Spleen (tissue), 11 donors: Measurements from ENCODE around the gene NFIL3. TPM values are rescaled to one million over a fixed set of nuclear protein-coding genes. Genes with fewer than 3 reads are reported as not detected.
A peak's percentile ranks its signal among the peaks of the same experiment; 100 is the strongest.

Experiments
- DNase-seq: peaks from one replicate; pipeline ENCODE4 v3.0.0-alpha.2; 2020
- H3K27ac ChIP-seq, 8 donors: fragments of 200-600 bp; sonication (generic) in 7 of 8; 1 replicate in 4 of 8; 2 replicates in 4 of 8; pipeline versions ENCODE4 v1.5.0 to v1.8.0; 2016 to 2021; ENCODE audit warnings: inconsistent platforms in 4 of 8, mild to moderate bottlenecking in 4 of 8, moderate library complexity in 1 of 8
- H3K27me3 ChIP-seq, 7 donors: fragments of 200-600 bp; sonication (generic) in 6 of 7; replicated peaks in 1 of 7; 1 replicate in 4 of 7; 2 replicates in 3 of 7; pipeline versions ENCODE4 v1.5.0 to v1.8.0; 2016 to 2021; ENCODE audit warnings: inconsistent platforms in 3 of 7, mild to moderate bottlenecking in 1 of 7
- H3K36me3 ChIP-seq, 6 donors: fragments of 200-600 bp; sonication (generic) in 5 of 6; 1 replicate in 4 of 6; 2 replicates in 2 of 6; pipeline versions ENCODE4 v1.5.0 to v1.8.0; 2016 to 2021; ENCODE audit warnings: inconsistent platforms in 2 of 6
- H3K4me1 ChIP-seq, 6 donors: fragments of 200-600 bp; sonication (generic) in 5 of 6; 1 replicate in 3 of 6; 2 replicates in 3 of 6; pipeline versions ENCODE4 v1.5.0 to v1.8.0; 2016 to 2021; ENCODE audit warnings: inconsistent platforms in 3 of 6
- H3K4me3 ChIP-seq, 8 donors: fragments of 200-600 bp; sonication (generic) in 7 of 8; 1 replicate in 4 of 8; 2 replicates in 4 of 8; pipeline versions ENCODE4 v1.5.0 to v1.8.0; 2016 to 2021; ENCODE audit warnings: inconsistent platforms in 4 of 8, mild to moderate bottlenecking in 4 of 8, moderate library complexity in 2 of 8
- H3K9me3 ChIP-seq, 8 donors: fragments of 200-600 bp; sonication (generic) in 7 of 8; 1 replicate in 4 of 8; 2 replicates in 4 of 8; pipeline versions ENCODE4 v1.5.0 to v1.8.0; 2016 to 2021; ENCODE audit warnings: inconsistent platforms in 4 of 8
- POLR2A ChIP-seq, 3 donors: fragments of 450-650 bp; IDR thresholded peaks; one replicate each; pipeline ENCODE4 v1.5.1; 2017; ENCODE audit warnings: antibody characterized with exemption in 3 of 3, mild to moderate bottlenecking in 1 of 3
- POLR2AphosphoS5 ChIP-seq, 3 donors: sonication (generic); formaldehyde crosslinking; IDR thresholded peaks; one replicate each; pipeline ENCODE4 v1.5.1; 2017; ENCODE audit warnings: antibody characterized with exemption in 3 of 3
- WGBS, 5 donors: extraction: QIAGEN DNeasy Blood & Tissue Kit in 3 of 5; methylation state at CpG; one replicate each; pipeline versions ENCODE4 v1.1.5 to v1.1.7; 2013 to 2018; 5-methylcytosine and 5-hydroxymethylcytosine counted together
- intact Hi-C: fragments of 100-400 bp; cut with DNase I; formaldehyde crosslinking; loops from one replicate; pipeline ENCODE4 v1.15.0; 2023; ENCODE audit warnings: low total_unique reads
- polyA plus RNA-seq, 3 donors: library from polyadenylated mRNA; stranded (reverse); fragments of 200-250 nt; gene quantifications; one replicate each; pipeline ENCODE4 v1.2.1, GENCODE V29; 2013
- total RNA-seq, 7 donors: library from RNA; depleted of rRNA in 3 of 7; stranded (reverse); fragments of >200 nt in 3 of 7; fragmentation: NEBNext Ultra II Directional in 4 of 7; extraction: Animal tissue kit (Norgen Biotek cat#: 25700) in 4 of 7; gene quantifications; one replicate each; pipeline versions ENCODE4 v1.1.0 to v1.2.1, GENCODE V29; 2016 to 2021
- TF ChIP-seq, protein P1 (sequence below), 11 experiments: fragments of 200-600 bp in 7 of 11; fragments of 450-650 bp in 4 of 11; sonication (generic) in 4 of 11; IDR thresholded peaks in 8 of 11; conservative IDR thresholded peaks in 3 of 11; 1 replicate in 7 of 11; 2 replicates in 4 of 11; pipeline versions ENCODE4 v1.4.0 to v1.8.0; 2016 to 2021; ENCODE audit warnings: antibody characterized with exemption in 11 of 11, inconsistent platforms in 4 of 11, mild to moderate bottlenecking in 1 of 11
- donor health status: healthy with polysubstance abuse.
- donor health status: DM: no; HTN: no; CAD: no; lungs with moderate emphysema.
- donor health status: DM: no; HTN: no; CAD: no.
- donor health status: Bipolar disorder and iron deficiency.
- donor health status: healthy.
- donor health status: DM: no; HTN: no; CAD: no.
- donor health status: DM: yes; HTN: yes; CAD: no.

The NFIL3 gene
- total and polyA plus RNA-seq, 10 donors: 4.7 to 41.9 (median 17.8) TPM

DNA sequence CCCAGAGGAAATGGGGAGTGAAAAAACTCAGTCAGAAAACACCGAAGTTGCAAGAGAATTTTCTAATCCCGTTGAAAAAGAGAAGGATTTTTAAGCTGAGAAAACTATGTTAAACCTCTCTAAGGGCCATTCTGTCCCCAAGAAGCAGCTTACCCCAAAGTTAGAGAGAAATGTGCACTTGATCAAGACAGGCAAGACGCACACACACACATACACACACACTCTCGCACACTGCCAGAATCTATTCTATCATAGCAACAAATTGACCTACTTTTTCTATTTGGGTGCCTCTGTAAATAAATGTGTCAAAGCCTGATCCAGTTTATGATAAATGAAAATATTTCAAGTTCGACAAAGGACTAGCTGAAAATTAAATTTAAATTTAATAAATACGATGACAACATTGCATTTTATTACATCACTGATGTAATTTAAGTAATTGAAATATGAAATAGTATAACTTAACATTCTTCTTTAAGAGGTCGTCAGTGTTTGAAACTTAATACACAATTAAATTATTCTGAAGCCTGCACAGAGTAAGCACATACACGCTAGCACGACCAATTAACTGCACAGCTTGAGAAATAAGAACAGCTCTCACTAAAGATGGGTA is 5.9 kb downstream of the NFIL3 start:
- WGBS, 5 donors: 85 to 93% (median 90%) methylated on average over 9 of the region's 9 CpGs
- intact Hi-C loops: loop anchor here (10.0 kb wide), 1 partner anchor 53 kb away; the partner anchor contains the start of gene AUH
- H3K4me1 ChIP-seq: peaks cover 10 to 99% (median 41%) of the 10 kb centered on the region in 6 donors
- peak overlapping the region in 2 of 8 donors; percentile 93 to 96 for H3K27ac ChIP-seq
- H3K9me3 ChIP-seq: no peaks in the 10 kb centered on the region
- H3K4me3 ChIP-seq: no peak overlapping the region
- peaks cover 0 to 35% (median 13%) of the 10 kb centered on the region in 7 donors for H3K27me3 ChIP-seq
- TF ChIP-seq POLR2AphosphoS5 (IDR thresholded peaks at IDR 0.05) (no peak), POLR2A (IDR thresholded peaks at IDR 0.05) (no peak)
- TF ChIP-seq, protein P1, sequence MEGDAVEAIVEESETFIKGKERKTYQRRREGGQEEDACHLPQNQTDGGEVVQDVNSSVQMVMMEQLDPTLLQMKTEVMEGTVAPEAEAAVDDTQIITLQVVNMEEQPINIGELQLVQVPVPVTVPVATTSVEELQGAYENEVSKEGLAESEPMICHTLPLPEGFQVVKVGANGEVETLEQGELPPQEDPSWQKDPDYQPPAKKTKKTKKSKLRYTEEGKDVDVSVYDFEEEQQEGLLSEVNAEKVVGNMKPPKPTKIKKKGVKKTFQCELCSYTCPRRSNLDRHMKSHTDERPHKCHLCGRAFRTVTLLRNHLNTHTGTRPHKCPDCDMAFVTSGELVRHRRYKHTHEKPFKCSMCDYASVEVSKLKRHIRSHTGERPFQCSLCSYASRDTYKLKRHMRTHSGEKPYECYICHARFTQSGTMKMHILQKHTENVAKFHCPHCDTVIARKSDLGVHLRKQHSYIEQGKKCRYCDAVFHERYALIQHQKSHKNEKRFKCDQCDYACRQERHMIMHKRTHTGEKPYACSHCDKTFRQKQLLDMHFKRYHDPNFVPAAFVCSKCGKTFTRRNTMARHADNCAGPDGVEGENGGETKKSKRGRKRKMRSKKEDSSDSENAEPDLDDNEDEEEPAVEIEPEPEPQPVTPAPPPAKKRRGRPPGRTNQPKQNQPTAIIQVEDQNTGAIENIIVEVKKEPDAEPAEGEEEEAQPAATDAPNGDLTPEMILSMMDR (IDR thresholded peaks at IDR 0.05 in 8 of 11, conservative IDR thresholded peaks at IDR 0.05 in 3 of 11): no peak
- no peaks in the 10 kb centered on the region for H3K36me3 ChIP-seq
- no peak for DNase-seq

DNA sequence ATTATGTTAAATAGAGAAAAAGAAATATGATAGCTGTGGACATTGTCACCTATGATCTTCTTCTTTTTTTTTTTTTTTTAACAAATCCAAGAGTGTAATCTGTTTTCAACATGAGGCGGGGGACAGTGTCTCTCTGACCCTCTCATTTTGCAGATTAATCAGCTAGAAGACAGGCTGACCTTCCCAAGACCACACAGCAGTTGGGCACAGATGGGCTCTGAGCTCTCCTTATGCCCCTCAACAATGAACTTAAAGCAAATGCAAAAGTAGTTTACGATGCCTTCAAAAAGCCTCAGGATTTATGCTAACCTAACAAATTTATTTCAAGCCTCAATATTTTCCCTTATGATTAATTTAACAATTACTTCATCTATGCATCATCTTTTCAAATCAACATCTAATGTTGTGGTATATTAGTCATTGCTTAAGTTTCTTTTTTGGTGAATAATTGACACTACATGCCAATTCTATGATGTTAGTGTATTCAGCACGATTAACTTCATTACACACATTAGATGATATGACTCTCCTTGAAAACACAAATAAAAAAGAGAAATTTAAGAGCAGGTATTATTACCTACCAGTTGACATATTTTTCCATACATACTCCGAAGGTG is 7.4 kb downstream of the NFIL3 start:
- DNase-seq: no peak
- no peak overlapping the region for H3K4me3 ChIP-seq
- intact Hi-C loops: loop anchor here (10.0 kb wide), 1 partner anchor 51 kb away; the partner anchor contains the start of gene AUH
- no peaks in the 10 kb centered on the region for H3K9me3 ChIP-seq
- H3K27me3 ChIP-seq: peaks cover 0 to 21% (median 5%) of the 10 kb centered on the region in 7 donors
- WGBS, 5 donors: 63 to 91% (median 78%) methylated on average over 4 of the region's 4 CpGs
- H3K36me3 ChIP-seq: no peaks in the 10 kb centered on the region
- peaks cover 0 to 99% (median 28%) of the 10 kb centered on the region in 6 donors for H3K4me1 ChIP-seq
- H3K27ac ChIP-seq: peak overlapping the region in 4 of 8 donors; percentile 71 to 84 (median 77)
- TF ChIP-seq, protein P1 (IDR thresholded peaks at IDR 0.05 in 8 of 11, conservative IDR thresholded peaks at IDR 0.05 in 3 of 11): no peak
- TF ChIP-seq POLR2AphosphoS5 (IDR thresholded peaks at IDR 0.05) (no peak), POLR2A (IDR thresholded peaks at IDR 0.05) (no peak)

DNA sequence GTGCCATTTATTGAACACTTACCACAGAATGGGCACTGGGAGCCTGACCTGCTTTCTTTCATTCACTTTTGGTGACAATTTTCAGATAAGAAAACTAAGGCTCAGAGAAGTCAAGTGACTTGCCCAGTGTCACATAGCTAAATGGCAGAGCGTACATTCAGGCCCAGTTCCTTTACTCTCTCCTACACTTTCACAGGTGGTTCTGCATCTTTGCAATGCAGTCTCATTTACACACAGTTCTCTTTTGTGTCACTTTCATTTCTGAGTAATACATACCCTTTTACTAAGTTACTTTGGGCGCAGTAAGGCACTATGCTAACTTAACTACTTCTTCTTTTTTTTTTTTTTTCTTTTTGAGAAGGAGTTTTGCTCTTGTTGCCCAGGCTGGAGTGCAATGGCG is 8.3 kb downstream of the NFIL3 start:
- intact Hi-C loops: loop anchor here (10.0 kb wide), 1 partner anchor 50 kb away; the partner anchor contains the start of gene AUH
- H3K27ac ChIP-seq: peak overlapping the region in 7 of 8 donors; percentile 35 to 84 (median 71)
- no peak for DNase-seq
- 45 to 62% (median 57%) methylated on average over 3 of the region's 3 CpGs for WGBS, 5 donors
- H3K4me1 ChIP-seq: peaks cover 7 to 99% (median 27%) of the 10 kb centered on the region in 6 donors
- peaks cover 0 to 12% (median 0%) of the 10 kb centered on the region in 7 donors for H3K27me3 ChIP-seq
- peak overlapping the region in 1 of 8 donors; percentile 23 for H3K4me3 ChIP-seq
- peaks cover 0 to 4% (median 1%) of the 10 kb centered on the region in 6 donors for H3K36me3 ChIP-seq
- H3K9me3 ChIP-seq: no peaks in the 10 kb centered on the region
- TF ChIP-seq POLR2A (IDR thresholded peaks at IDR 0.05) (no peak), POLR2AphosphoS5 (IDR thresholded peaks at IDR 0.05) (no peak)
- TF ChIP-seq, protein P1 (IDR thresholded peaks at IDR 0.05 in 8 of 11, conservative IDR thresholded peaks at IDR 0.05 in 3 of 11): no peak

DNA sequence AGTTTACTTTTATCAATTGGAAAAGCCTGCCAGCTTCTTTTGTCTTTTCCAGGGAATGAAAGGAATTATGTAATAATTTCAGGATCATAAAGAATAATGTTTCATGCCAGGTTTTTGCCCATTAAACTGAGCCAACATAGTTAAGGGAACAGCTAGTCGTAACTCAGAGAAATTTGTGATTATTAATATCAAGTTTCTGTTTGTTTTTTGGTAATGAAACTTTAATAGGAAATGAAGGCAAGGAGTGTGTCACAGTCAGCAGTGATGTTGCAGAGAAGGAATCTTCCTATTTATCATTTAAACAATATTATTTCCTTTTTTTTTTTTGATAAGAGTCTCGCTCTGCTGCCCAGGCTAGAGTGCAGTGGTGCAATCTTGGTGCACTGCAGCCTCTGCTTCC is 10.7 kb downstream of the NFIL3 start:
- no peaks in the 10 kb centered on the region for H3K27me3 ChIP-seq
- no peak for DNase-seq
- H3K9me3 ChIP-seq: no peaks in the 10 kb centered on the region
- peaks cover 0 to 25% (median 15%) of the 10 kb centered on the region in 6 donors for H3K36me3 ChIP-seq
- no peak overlapping the region for H3K4me3 ChIP-seq
- no peak for TF ChIP-seq POLR2AphosphoS5 (IDR thresholded peaks at IDR 0.05)
- no peak for TF ChIP-seq POLR2A (IDR thresholded peaks at IDR 0.05)
- TF ChIP-seq, protein P1 (IDR thresholded peaks at IDR 0.05 in 8 of 11, conservative IDR thresholded peaks at IDR 0.05 in 3 of 11): no peak
- intact Hi-C loops: loop anchor here (10.0 kb wide), 1 partner anchor 48 kb away; the partner anchor contains the start of gene AUH
- peaks cover 7 to 83% (median 20%) of the 10 kb centered on the region in 6 donors for H3K4me1 ChIP-seq
- H3K27ac ChIP-seq: peak overlapping the region in 2 of 8 donors; percentile 73 to 84
- WGBS, 5 donors: 67 to 89% (median 79%) methylated on average over 2 of the region's 2 CpGs
